IPS-NIHi7 (cell line): Measurements from ENCODE around the gene ONECUT3.
"Not testable (repeated sequence)": the region's sequence is repeated elsewhere in the genome, so short reads cannot be mapped to it uniquely, and the experiment has no call there.

Source experiments
- DNase-seq: peaks from one replicate; pipeline ENCODE4 v3.0.0; 2012; ENCODE audit warnings: mixed read lengths; ENCODE audit errors: extremely low spot score

The ONECUT3 gene

GRCh38 chr19:1752757-1753728 is at the start of gene ONECUT3:
ONECUT3 (plus strand) TSS chr19:1753506; CDS start chr19:1753663, 157 bp downstream.
- peak; percentile 71 for DNase-seq

- DNase-seq: no peak
Measured at GRCh38 chr19:1704339-1704738, 49.0 kb upstream of the ONECUT3 start.

GRCh38 chr19:1705367-1705766 is 47.9 kb upstream of the ONECUT3 start:
- no peak for DNase-seq

DNA sequence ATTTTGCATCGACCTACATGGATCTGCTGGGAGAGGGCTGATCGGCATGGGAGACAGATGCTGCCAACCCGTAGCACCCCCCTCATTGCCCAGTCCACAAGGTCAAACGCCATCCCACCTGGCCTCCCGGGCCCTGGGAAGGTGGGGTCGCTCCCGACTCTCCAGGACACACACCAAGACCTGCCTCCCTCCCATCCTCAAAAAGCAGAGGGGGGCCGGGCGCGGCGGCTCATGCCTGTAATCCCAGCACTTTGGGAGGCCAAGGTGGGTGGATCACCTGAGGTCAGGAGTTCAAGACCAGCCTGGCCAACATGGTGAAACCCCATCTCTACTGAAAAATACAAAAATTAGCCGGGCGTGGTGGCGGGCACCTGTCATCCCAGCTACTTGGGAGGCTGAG is 46.7 kb upstream of the ONECUT3 start:
- DNase-seq: not testable (repeated sequence)

GRCh38 chr19:1707240-1707639 is 46.1 kb upstream of the ONECUT3 start:
- no peak for DNase-seq

DNA sequence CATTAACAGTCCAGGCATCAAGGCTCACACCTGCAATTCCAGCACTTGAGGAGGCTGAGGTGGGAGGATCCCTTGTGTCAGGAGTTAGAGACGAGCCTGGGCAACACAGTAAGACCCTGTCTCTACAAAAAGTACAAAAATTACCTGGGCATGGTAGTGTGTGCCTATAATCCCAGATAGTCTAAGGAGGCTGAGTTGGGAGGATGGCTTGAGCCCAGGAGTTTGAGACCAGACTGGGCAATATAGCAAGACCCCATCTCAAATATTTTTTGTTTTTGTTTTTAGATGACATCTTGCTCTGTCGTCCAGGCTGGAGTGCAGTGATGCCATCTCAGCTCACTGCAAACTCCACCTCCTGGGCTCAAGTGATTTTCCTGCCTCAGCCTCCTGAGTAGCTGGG is 40.1 kb upstream of the ONECUT3 start:
- no peak for DNase-seq

GRCh38 chr19:1715540-1715939 is 37.8 kb upstream of the ONECUT3 start:
- DNase-seq: no peak

DNA sequence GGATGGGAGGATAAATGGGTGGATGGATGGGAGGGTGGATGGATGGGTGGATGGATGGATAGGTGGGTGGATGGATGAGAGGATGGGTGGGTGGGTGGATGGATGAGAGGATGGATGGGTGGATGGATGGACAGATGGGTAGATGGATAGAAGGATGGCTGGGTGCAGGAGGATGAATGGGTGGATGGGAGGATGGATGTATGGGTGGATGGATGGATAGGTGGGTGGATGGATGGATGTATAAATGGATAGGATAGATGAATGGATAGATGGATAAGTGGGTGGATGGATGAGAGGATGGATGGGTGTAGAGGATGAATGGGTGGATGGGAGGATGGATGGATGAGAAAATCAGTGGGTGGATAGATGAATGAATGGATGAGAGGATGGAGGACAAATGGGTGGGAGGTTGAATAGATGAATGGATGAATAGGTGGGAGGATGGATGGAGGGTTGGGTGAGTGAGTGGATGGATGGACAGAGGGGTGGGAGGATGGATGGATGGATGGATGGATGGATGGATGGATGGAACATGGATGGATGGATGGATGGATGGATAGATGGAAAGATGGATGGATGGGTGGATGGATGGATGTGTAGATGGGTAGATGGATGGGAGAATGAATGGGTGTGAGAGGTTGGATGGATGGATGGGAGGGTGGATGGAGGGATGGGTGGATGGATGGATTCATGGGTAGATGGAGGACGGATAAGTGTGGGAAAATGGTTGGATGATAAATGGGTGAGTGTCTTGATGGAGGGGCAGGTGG is 35.9 kb upstream of the ONECUT3 start:
- DNase-seq: no peak

DNA sequence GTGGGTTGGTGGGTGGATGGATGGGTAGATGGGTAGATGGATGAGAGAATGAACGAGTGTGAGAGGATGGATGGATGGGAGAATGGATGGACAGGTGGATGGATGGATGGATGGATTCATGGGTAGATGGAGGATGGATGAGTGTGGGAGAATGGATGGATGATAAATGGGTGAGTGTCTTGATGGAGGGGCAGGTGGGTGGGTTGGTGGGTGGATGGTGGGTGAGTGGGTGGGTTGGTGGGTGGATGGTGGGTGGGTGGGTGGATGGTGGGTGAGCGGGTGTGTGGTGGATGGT is 35.4 kb upstream of the ONECUT3 start:
- no peak for DNase-seq

GRCh38 chr19:1718420-1719291 is 34.6 kb upstream of the ONECUT3 start:
- DNase-seq: peak; percentile 48

GRCh38 chr19:1719519-1719918 is 33.8 kb upstream of the ONECUT3 start:
- no peak for DNase-seq

DNA sequence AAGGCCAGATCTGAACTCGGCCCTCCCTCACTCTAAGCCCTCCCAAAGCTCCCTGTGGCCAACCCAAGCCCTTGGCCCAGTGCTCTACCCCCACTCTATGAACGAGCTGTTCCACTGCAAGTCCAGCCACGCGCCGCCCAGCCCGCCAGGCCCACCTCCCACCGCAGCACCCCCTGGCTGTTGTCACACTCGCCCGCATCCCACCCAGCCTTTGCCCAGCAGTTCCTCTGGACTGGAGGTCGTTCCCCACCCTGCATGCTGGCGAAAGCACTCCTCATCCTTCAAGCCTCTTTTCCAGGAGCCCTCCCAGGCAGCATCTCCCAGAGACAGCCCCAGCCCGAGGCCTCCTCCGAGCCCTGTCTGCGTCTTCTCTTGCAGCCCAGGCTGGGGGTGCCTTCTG is 33.1 kb upstream of the ONECUT3 start:
- DNase-seq: no peak

GRCh38 chr19:1725100-1726064 is 27.9 kb upstream of the ONECUT3 start:
- peak; percentile 100 for DNase-seq

DNA sequence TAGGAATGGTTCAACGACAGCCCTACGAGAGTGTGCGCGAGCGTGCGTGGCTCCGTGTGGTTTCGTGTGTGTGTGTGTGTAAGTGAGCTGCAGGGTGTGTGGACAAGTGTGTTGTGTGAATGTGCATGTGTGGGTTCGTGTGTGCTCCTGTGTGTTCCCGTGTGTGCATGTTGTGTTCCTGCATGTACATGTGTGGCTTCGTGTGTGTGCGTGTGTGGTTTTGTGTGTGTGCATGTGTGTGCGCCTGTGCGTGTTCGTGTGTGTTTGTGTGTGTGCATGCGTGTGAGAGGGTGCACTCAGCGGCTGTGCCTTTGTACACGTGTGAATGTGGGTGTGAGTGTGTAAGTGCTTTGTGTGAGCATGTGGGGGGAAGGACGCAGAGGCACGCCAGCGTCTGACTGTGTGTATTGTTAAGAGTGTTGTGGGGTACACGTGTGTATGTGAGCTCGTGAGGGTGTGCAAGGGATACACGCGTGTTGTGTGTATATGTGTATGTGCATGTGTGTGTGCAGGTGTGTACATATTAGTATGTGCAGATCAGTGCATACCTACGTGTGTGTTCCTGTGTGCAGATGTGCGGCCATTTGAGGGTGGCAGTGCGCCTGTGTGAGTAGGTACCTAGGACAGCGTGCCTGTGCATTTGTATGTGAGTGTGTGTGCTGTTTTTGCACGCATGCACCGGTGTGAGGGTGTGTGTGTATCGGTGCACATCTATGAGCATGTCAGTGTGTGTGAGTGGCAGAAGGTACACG is 24.3 kb upstream of the ONECUT3 start:
- no peak for DNase-seq

DNA sequence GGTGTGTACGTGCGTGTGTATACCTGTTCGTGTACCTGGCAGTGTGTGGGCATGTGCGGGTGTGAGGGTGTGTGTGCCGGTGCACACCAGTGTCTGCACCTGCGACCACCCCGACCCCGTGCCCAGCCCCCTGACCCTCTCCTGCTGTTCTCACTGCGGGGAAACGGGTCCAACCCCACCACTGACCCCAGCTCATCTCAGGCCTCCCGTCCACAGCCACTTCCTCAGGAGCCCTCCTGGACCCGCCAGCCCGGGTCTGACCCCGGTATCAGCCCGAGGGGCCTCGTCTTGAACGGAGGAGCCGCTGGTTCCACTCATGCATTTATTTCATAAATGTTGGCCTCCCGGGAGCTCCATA is 23.8 kb upstream of the ONECUT3 start:
- no peak for DNase-seq

DNA sequence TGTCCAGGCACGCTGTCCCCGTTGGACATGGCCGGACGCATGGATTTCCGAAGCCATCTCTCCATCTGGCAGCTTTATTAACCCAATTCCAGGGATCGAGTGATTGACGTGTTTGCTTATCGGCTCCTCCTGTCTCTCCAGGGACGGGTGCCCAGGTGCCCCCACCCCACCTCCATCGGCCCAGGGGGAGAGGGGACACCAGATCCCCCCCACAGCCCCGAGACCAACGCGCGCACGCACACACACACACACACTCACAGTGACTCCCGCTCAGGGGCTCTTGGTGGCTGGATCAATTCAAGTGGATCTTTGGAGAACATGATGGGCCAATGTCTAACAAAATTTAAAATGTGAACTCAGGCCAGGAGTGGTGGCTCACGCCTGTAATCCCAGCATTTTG is 23.1 kb upstream of the ONECUT3 start:
- DNase-seq: no peak

DNA sequence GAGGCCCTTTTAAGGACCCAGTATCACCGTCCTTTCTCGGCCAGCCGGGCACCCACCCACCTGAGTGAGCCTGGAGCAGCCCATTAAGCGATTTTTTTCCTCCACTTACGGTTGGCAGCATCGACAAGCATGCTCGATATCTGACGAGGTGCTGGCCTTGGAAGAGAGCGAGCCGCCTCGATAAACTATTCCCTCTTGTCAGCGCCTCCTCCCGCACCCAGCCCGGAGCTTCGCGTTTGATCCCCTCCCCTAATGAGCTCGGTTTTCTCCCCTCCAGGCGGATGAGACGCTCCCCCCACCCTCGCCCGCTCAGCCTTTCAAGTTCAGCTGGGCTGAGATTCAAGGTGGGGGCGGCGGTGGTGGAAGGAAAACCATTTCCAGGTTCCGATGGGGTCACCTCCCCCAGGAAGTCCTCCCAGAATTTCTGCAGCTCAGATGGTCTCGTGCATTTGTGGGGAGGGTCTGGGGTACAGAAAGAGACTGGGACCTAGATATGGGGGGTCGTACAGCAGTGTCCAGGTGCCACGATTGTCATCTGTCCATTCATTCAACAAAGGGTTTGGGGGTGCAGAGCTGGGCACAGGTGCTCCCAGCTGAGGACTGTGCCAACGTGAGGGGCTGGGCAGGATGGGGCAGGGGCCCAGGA is 18.9 kb upstream of the ONECUT3 start:
- DNase-seq: no peak

- DNase-seq: no peak
Measured at GRCh38 chr19:1736280-1736679, 17.0 kb upstream of the ONECUT3 start.

GRCh38 chr19:1736927-1737326 is 16.4 kb upstream of the ONECUT3 start:
- no peak for DNase-seq
